ENCODE data around the gene ZNF23.

GRCh38 chr16:71413341-71413740 lies 48.7 kb downstream of the ZNF23 start:
- TF ChIP-seq, protein P1, sequence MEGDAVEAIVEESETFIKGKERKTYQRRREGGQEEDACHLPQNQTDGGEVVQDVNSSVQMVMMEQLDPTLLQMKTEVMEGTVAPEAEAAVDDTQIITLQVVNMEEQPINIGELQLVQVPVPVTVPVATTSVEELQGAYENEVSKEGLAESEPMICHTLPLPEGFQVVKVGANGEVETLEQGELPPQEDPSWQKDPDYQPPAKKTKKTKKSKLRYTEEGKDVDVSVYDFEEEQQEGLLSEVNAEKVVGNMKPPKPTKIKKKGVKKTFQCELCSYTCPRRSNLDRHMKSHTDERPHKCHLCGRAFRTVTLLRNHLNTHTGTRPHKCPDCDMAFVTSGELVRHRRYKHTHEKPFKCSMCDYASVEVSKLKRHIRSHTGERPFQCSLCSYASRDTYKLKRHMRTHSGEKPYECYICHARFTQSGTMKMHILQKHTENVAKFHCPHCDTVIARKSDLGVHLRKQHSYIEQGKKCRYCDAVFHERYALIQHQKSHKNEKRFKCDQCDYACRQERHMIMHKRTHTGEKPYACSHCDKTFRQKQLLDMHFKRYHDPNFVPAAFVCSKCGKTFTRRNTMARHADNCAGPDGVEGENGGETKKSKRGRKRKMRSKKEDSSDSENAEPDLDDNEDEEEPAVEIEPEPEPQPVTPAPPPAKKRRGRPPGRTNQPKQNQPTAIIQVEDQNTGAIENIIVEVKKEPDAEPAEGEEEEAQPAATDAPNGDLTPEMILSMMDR (IDR thresholded peaks at IDR 0.05), result no peak
- no peak for TF ChIP-seq POLR2A (IDR thresholded peaks at IDR 0.05)
